ENCODE data around the gene TMEM59L. TPM values are rescaled to one million over a fixed set of nuclear protein-coding genes. Genes with fewer than 3 reads are reported as not detected.

Gene TMEM59L
- total and polyA plus RNA-seq, 10 donors, result 0.15 to 0.74 (median 0.49) TPM; not detected in 5

DNA sequence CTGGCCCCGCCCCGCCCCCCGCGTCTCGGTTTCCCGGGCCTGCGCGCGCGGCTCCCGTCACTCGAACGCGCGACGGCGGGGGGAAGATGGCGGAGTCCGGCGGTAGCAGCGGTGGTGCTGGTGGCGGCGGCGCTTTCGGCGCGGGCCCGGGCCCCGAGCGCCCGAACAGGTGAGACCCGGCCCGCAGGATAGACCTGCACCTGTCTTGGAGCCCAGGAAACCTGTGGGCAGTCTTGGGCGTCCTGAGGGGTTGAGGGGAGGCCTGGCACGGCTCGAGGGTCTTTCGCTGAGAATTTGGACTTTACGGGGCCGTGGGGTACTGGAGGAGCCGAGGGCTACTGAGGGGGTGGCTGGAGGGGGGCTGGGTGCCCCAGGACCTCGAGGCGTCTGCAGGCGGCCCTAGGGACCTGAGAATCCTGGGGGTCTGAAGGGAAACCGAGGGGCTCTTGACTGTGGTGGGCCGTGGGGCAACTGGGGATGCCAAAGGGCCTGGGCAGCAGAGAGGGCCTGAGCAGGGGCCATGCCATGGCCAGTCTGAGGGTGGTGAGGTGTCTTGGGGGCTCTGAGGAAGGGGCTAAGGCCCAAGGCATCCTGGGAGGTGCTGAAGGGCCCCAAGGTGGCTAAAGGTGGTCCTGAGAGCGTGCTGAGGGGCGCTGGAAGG is 24.4 kb downstream of the TMEM59L start, which contains the start of gene KLHL26:
Gene KLHL26 (plus strand): TSS at position 60 of the 661 bp plus-strand sequence. CDS start 27 bp downstream, at position 87.
- H3K36me3 ChIP-seq, result peaks cover 0 to 8% (median 0%) of the 10 kb centered on the region in 6 donors
- no peak for DNase-seq
- intact Hi-C loops (cut with DNase I; ENCODE audit: low total_unique reads), result no loop called here
- H3K27me3 ChIP-seq (replicated peaks in 1 of 7), result peaks cover 0 to 10% (median 0%) of the 10 kb centered on the region in 7 donors
- WGBS, 5 donors, result 4 to 6% (median 5%) methylated on average over 29 to 47 of the region's 47 CpGs
- no peaks in the 10 kb centered on the region for H3K9me3 ChIP-seq
- TF ChIP-seq POLR2AphosphoS5 (IDR thresholded peaks at IDR 0.05) (peak; percentile 89 to 92 (median 89)), POLR2A (IDR thresholded peaks at IDR 0.05) (peak in 1 of 3 donors; percentile 40)
- TF ChIP-seq, protein P1, sequence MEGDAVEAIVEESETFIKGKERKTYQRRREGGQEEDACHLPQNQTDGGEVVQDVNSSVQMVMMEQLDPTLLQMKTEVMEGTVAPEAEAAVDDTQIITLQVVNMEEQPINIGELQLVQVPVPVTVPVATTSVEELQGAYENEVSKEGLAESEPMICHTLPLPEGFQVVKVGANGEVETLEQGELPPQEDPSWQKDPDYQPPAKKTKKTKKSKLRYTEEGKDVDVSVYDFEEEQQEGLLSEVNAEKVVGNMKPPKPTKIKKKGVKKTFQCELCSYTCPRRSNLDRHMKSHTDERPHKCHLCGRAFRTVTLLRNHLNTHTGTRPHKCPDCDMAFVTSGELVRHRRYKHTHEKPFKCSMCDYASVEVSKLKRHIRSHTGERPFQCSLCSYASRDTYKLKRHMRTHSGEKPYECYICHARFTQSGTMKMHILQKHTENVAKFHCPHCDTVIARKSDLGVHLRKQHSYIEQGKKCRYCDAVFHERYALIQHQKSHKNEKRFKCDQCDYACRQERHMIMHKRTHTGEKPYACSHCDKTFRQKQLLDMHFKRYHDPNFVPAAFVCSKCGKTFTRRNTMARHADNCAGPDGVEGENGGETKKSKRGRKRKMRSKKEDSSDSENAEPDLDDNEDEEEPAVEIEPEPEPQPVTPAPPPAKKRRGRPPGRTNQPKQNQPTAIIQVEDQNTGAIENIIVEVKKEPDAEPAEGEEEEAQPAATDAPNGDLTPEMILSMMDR (IDR thresholded peaks at IDR 0.05 in 8 of 11, conservative IDR thresholded peaks at IDR 0.05 in 3 of 11), result no peak
- H3K4me3 ChIP-seq, result peak within 1 kb of the TSS; percentile 55 to 89 (median 72)
- peak within 1 kb of the TSS; percentile 51 to 90 (median 83) for H3K27ac ChIP-seq
- peaks cover 0 to 35% (median 28%) of the 10 kb centered on the region in 6 donors for H3K4me1 ChIP-seq

DNA sequence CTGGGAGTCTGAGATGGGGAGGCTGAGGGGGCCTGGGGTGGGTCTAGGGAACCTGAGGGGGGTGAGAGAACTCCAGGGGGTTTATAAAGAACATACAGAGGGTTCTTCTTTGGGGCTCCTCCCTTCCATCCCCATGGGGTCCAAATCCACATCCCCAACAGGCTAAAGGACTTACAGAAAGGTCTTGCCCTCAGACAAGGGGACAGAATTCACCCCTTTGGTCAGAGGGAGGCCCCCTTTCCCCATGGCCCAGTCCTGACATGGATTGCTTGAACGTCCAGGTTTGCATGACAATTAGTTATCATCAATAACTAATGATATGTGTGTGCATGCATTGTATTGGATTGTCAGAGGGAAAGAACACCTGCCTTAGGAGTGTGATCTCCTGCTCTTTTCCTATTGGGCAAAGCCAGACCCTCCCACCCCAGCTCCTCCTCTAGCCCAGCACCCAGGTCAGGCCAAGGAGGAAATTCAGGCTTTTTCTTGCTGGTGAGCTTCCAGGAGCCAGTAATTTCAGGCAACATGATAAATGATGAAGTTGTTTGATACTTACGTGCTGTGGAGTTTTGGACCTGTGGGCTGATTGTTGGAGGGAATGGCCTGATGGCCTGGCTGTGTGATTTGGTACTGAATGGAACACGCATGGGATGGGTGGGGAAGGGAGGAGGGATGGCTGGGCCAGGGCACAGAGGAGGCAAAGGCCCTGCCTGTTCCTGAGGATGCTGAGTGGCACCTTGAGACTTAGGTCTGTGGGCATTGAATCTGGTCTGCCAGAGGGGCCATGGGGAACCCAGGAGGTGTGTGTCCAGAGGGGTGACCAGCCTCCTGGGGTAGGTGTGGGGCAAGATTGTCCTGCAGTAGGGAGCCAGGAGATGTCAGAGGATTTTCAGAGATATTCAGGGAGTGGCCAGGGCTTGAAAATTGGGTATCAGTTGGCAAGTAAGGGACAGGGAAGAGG is 25.3 kb downstream of the TMEM59L start:
- TF ChIP-seq POLR2A (IDR thresholded peaks at IDR 0.05) (no peak), POLR2AphosphoS5 (IDR thresholded peaks at IDR 0.05) (no peak)
- TF ChIP-seq, protein P1 (IDR thresholded peaks at IDR 0.05 in 8 of 11, conservative IDR thresholded peaks at IDR 0.05 in 3 of 11), result no peak
- Histone ChIP-seq H3K4me1 (peaks cover 0 to 35% (median 28%) of the 10 kb centered on the region in 6 donors), H3K9me3 (no peaks in the 10 kb centered on the region), H3K27me3 (replicated peaks in 1 of 7) (peaks cover 0 to 1% (median 0%) of the 10 kb centered on the region in 7 donors), H3K4me3 (peak overlapping the region in 7 of 8 donors; percentile 63 to 89 (median 73)), H3K27ac (peak overlapping the region in 5 of 8 donors; percentile 59 to 90 (median 86)), H3K36me3 (peaks cover 0 to 8% (median 0%) of the 10 kb centered on the region in 6 donors)
- intact Hi-C loops (cut with DNase I; ENCODE audit: low total_unique reads), result no loop called here
- WGBS, 5 donors, result 50 to 64% (median 56%) methylated on average over 3 of the region's 3 CpGs
- DNase-seq, result no peak

DNA sequence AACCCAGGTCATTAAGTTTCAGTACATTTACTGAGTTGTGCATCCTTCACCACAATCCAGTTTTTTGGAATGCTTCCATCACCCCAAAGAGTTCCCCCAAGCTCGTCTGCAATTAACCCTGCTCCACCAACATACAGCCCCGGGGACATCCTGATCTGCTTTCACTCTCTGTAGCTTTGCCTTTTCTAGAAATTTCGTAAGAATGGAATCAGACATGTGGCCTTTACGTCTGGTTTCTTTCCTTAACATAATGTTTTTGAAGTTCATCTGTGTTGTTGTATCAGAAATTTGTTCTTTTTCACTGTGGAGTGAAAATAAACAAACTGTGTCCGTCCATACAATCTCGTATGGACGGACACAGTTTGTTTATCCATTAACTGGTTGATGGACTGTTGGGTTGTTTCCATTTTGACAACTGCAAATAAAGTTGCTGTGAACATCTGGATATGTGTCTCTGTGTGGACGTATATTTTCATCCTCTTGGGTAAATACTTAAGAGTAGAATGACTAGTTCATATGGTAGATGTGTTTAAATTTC is 27.1 kb downstream of the TMEM59L start:
- no peak for TF ChIP-seq POLR2AphosphoS5 (IDR thresholded peaks at IDR 0.05)
- TF ChIP-seq POLR2A (IDR thresholded peaks at IDR 0.05), result no peak
- TF ChIP-seq, protein P1 (IDR thresholded peaks at IDR 0.05 in 8 of 11, conservative IDR thresholded peaks at IDR 0.05 in 3 of 11), result no peak
- H3K36me3 ChIP-seq, result peaks cover 0 to 8% (median 0%) of the 10 kb centered on the region in 6 donors
- H3K27ac ChIP-seq, result no peak overlapping the region
- no peaks in the 10 kb centered on the region for H3K9me3 ChIP-seq
- DNase-seq, result no peak
- intact Hi-C loops (cut with DNase I; ENCODE audit: low total_unique reads), result no loop called here
- H3K4me3 ChIP-seq, result no peak overlapping the region
- H3K4me1 ChIP-seq, result peaks cover 0 to 46% (median 37%) of the 10 kb centered on the region in 6 donors
- 79 to 87% (median 83%) methylated on average over 8 of the region's 8 CpGs for WGBS, 5 donors
- H3K27me3 ChIP-seq (replicated peaks in 1 of 7), result no peaks in the 10 kb centered on the region

Measured in spleen (tissue), 11 donors.